Activated CD4-positive, alpha-beta memory T cell treated with anti-CD3 and anti-CD28 coated beads for 36 hours (primary cell): ENCODE results near the gene SHCBP1. TPM values are rescaled to one million over a fixed set of nuclear protein-coding genes. Genes with fewer than 3 reads are reported as not detected.

ENCODE experiments used
- CTCF ChIA-PET: fragments of 350-600 bp; sonication (Branson Sonifier 250); formaldehyde crosslinking; loops from one replicate; lab custom pipeline; 2021; ENCODE audit warnings: antibody characterized with exemption, inconsistent platforms; lab: Charles Lee
- POLR2A ChIA-PET: fragments of 350-600 bp; sonication (Branson Sonifier 250); formaldehyde crosslinking; loops from one replicate; lab custom pipeline; 2021; ENCODE audit warnings: antibody characterized with exemption; lab: Charles Lee
- DNase-seq: peaks from one replicate; pipeline ENCODE4 v3.0.0-alpha.2; 2020
- H3K27ac Mint-ChIP-seq: one replicate; pipeline ENCODE4 v1.8.0; 2021; ENCODE audit warnings: mixed read lengths
- H3K27me3 Mint-ChIP-seq: one replicate; pipeline ENCODE4 v1.8.0; 2021; ENCODE audit warnings: mixed read lengths
- H3K36me3 Mint-ChIP-seq: one replicate; pipeline ENCODE4 v1.8.0; 2021; ENCODE audit warnings: mixed read lengths
- H3K4me1 Mint-ChIP-seq: one replicate; pipeline ENCODE4 v1.8.0; 2021; ENCODE audit warnings: low read depth, mixed read lengths
- H3K4me3 Mint-ChIP-seq: one replicate; pipeline ENCODE4 v1.8.0; 2021; ENCODE audit warnings: mild to moderate bottlenecking, mixed read lengths
- H3K9me3 Mint-ChIP-seq: one replicate; pipeline ENCODE4 v1.8.0; 2021; ENCODE audit warnings: mixed read lengths
- intact Hi-C: fragments of 100-400 bp; cut with micrococcal nuclease; formaldehyde crosslinking; loops from one replicate; pipeline ENCODE4 v1.15.1; 2023
- total RNA-seq, 2 experiments: library from RNA; stranded (reverse); gene quantifications; one replicate each; pipeline ENCODE4 v1.2.3, GENCODE V29; 2021

The SHCBP1 gene
- total RNA-seq, result 10 to 100 TPM; 49.0 to 50.5 TPM

GRCh38 chr16:46621006-46621933 lies at the start of gene SHCBP1:
SHCBP1 (minus strand) TSS chr16:46621379; CDS start chr16:46621359, 20 bp downstream.
- peak within 1 kb of the TSS; percentile 89 for H3K4me3 Mint-ChIP-seq
- H3K27me3 Mint-ChIP-seq, result no peaks in the 10 kb centered on the region
- peak within 1 kb of the TSS; percentile 69 for H3K27ac Mint-ChIP-seq
- DNase-seq, result peak; percentile 91
- intact Hi-C loops, result loop anchor here (2.0 to 5.0 kb wide), 3 partner anchors 68 to 351 kb away; partner anchors contain the start of genes C16orf87, DNAJA2, ORC6 and VPS35
- H3K36me3 Mint-ChIP-seq, result peaks cover 11% of the 10 kb centered on the region
- CTCF ChIA-PET, result interaction anchor here (1.4 kb wide), 1 partner anchor 68 kb away, joined by 8 read pairs; no protein-coding TSS in a partner anchor
- no peaks in the 10 kb centered on the region for H3K9me3 Mint-ChIP-seq
- POLR2A ChIA-PET, result interaction anchor here (1.1 kb wide), 1 partner anchor 13 kb away, joined by 6 read pairs; no protein-coding TSS in a partner anchor
- peaks cover 23% of the 10 kb centered on the region for H3K4me1 Mint-ChIP-seq

GRCh38 chr16:46662123-46662522 lies 40.9 kb upstream of the SHCBP1 start:
- no peaks in the 10 kb centered on the region for H3K27me3 Mint-ChIP-seq
- H3K4me1 Mint-ChIP-seq, result peaks cover 12% of the 10 kb centered on the region
- no peaks in the 10 kb centered on the region for H3K9me3 Mint-ChIP-seq
- H3K27ac Mint-ChIP-seq, result no peak overlapping the region
- no peak for DNase-seq
- CTCF ChIA-PET, result interaction anchor here (2.5 kb wide), 1 partner anchor 11 kb away, joined by 9 read pairs; no protein-coding TSS in a partner anchor
- peaks cover 40% of the 10 kb centered on the region for H3K36me3 Mint-ChIP-seq
- no peak overlapping the region for H3K4me3 Mint-ChIP-seq
- intact Hi-C loops, result no loop called here
- POLR2A ChIA-PET, result no interaction called here

- peak; percentile 57 for DNase-seq
Measured at GRCh38 chr16:46658925-46659324, 37.7 kb upstream of the SHCBP1 start.

GRCh38 chr16:46651305-46651704 lies 30.1 kb upstream of the SHCBP1 start:
- POLR2A ChIA-PET, result no interaction called here
- Mint-ChIP-seq H3K9me3 (peaks cover 2% of the 10 kb centered on the region), H3K27ac (no peak overlapping the region), H3K4me3 (no peak overlapping the region), H3K27me3 (no peaks in the 10 kb centered on the region), H3K4me1 (no peaks in the 10 kb centered on the region), H3K36me3 (peaks cover 7% of the 10 kb centered on the region)
- CTCF ChIA-PET, result no interaction called here
- no peak for DNase-seq
- intact Hi-C loops, result loop anchor here (10.0 kb wide), 1 partner anchor 97 kb away; no protein-coding TSS in a partner anchor

More at GRCh38 chr16:46658925-46659324, 37.7 kb upstream of the SHCBP1 start:
- intact Hi-C loops, result loop anchor here (1.0 to 10.0 kb wide), 2 partner anchors 30 to 104 kb away; partner anchors contain the start of genes ORC6 and VPS35
- peaks cover 12% of the 10 kb centered on the region for H3K4me1 Mint-ChIP-seq
- CTCF ChIA-PET, result interaction anchor here (0.9 to 3.4 kb wide), 2 partner anchors 15 to 271 kb away, joined by 3 to 14 read pairs; no protein-coding TSS in a partner anchor
- H3K4me3 Mint-ChIP-seq, result no peak overlapping the region
- H3K27me3 Mint-ChIP-seq, result no peaks in the 10 kb centered on the region
- no peaks in the 10 kb centered on the region for H3K9me3 Mint-ChIP-seq
- H3K27ac Mint-ChIP-seq, result peak overlapping the region; percentile 64
- peaks cover 40% of the 10 kb centered on the region for H3K36me3 Mint-ChIP-seq
- POLR2A ChIA-PET, result interaction anchor here (0.7 kb wide), 1 partner anchor 251 kb away, joined by 3 read pairs; no protein-coding TSS in a partner anchor

- no peak overlapping the region for H3K4me3 Mint-ChIP-seq
- H3K27ac Mint-ChIP-seq, result no peak overlapping the region
- no peaks in the 10 kb centered on the region for H3K4me1 Mint-ChIP-seq
- no peaks in the 10 kb centered on the region for H3K27me3 Mint-ChIP-seq
- peaks cover 2% of the 10 kb centered on the region for H3K9me3 Mint-ChIP-seq
- ChIA-PET POLR2A (no interaction called here), CTCF (no interaction called here)
- no peak for DNase-seq
- intact Hi-C loops, result loop anchor here (10.0 kb wide), 1 partner anchor 95 kb away; no protein-coding TSS in a partner anchor
- peaks cover 8% of the 10 kb centered on the region for H3K36me3 Mint-ChIP-seq
Measured at GRCh38 chr16:46650254-46650623, 29.1 kb upstream of the SHCBP1 start.

GRCh38 chr16:46649588-46650253 lies 28.5 kb upstream of the SHCBP1 start:
- no peak for DNase-seq
- H3K36me3 Mint-ChIP-seq, result peaks cover 8% of the 10 kb centered on the region
- H3K27me3 Mint-ChIP-seq, result no peaks in the 10 kb centered on the region
- ChIA-PET CTCF (no interaction called here), POLR2A (no interaction called here)
- H3K4me3 Mint-ChIP-seq, result no peak overlapping the region
- intact Hi-C loops, result loop anchor here (10.0 kb wide), 1 partner anchor 95 kb away; no protein-coding TSS in a partner anchor
- H3K27ac Mint-ChIP-seq, result no peak overlapping the region
- H3K9me3 Mint-ChIP-seq, result peaks cover 6% of the 10 kb centered on the region
- H3K4me1 Mint-ChIP-seq, result no peaks in the 10 kb centered on the region

GRCh38 chr16:46648656-46649055 lies 27.5 kb upstream of the SHCBP1 start:
- Mint-ChIP-seq H3K4me3 (no peak overlapping the region), H3K9me3 (peaks cover 16% of the 10 kb centered on the region), H3K36me3 (peaks cover 13% of the 10 kb centered on the region), H3K27me3 (no peaks in the 10 kb centered on the region), H3K27ac (no peak overlapping the region), H3K4me1 (no peaks in the 10 kb centered on the region)
- ChIA-PET CTCF (no interaction called here), POLR2A (no interaction called here)
- intact Hi-C loops, result no loop called here
- no peak for DNase-seq

GRCh38 chr16:46638947-46639925 lies 18.1 kb upstream of the SHCBP1 start:
- ChIA-PET POLR2A (no interaction called here), CTCF (no interaction called here)
- H3K4me1 Mint-ChIP-seq, result no peaks in the 10 kb centered on the region
- no peak overlapping the region for H3K27ac Mint-ChIP-seq
- peaks cover 11% of the 10 kb centered on the region for H3K9me3 Mint-ChIP-seq
- H3K4me3 Mint-ChIP-seq, result no peak overlapping the region
- intact Hi-C loops, result no loop called here
- H3K36me3 Mint-ChIP-seq, result peaks cover 16% of the 10 kb centered on the region
- no peak for DNase-seq
- no peaks in the 10 kb centered on the region for H3K27me3 Mint-ChIP-seq

GRCh38 chr16:46632778-46633733 lies 11.9 kb upstream of the SHCBP1 start:
- POLR2A ChIA-PET, result no interaction called here
- Mint-ChIP-seq H3K36me3 (peaks cover 3% of the 10 kb centered on the region), H3K9me3 (no peaks in the 10 kb centered on the region), H3K4me3 (no peak overlapping the region), H3K4me1 (no peaks in the 10 kb centered on the region), H3K27ac (no peak overlapping the region), H3K27me3 (no peaks in the 10 kb centered on the region)
- DNase-seq, result no peak
- CTCF ChIA-PET, result interaction anchor here (0.6 kb wide), 1 partner anchor 80 kb away, joined by 3 read pairs; no protein-coding TSS in a partner anchor
- intact Hi-C loops, result no loop called here
